ENCODE measurements around the gene CYP2R1.
A peak's percentile ranks its signal among the peaks of the same experiment; 100 is the strongest.
"Not testable (repeated sequence)": the region's sequence is repeated elsewhere in the genome, so short reads cannot be mapped to it uniquely, and the experiment has no call there.

Gene CYP2R1

DNA sequence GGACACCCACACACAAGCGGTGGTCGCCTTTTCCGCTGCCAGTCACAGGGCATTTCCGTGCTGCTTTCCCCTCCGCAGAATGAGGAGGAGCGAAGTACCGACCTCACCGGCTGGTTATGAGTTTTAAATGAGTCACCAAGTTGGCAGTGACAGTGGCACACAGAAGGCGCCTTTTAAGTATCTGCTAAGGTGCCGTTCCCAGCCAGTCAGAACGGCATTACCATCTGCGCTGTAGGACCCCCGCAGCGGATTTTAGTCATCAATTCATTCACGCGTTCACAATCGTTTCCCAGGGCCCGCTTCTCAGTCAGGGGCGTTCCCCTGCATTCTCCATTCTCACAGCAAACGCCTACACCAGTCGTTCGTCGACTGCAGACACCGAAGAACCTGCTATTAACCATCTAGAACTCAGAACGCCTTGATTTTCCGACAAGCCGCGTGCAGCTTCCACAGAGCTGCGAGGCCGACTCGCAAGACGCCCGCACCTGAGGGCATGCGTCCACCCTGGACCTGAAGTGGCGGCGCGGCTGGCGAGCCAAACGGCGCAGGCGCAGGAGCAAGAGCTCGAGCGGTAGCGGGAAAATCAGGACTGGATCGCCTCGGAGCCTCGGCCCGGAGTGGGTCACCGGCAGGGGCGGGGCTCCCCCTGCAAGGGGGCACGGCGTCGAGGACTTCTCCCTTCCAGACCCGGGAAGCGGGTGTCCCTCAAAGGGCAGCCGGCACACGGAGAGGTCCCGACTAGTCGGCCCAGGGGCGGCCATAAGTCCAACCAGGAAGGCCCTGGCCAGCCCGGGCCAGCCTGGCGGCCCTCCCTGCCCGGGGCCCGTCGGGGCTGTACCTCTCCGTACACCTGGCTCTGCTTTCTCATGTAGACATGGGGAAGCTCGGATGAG lies 642 bp downstream of the CYP2R1 start:
- DNase-seq = peak; percentile 87

GRCh38 chr11:14886513-14886912 lies 5.5 kb downstream of the CYP2R1 start:
- no peak for DNase-seq

DNA sequence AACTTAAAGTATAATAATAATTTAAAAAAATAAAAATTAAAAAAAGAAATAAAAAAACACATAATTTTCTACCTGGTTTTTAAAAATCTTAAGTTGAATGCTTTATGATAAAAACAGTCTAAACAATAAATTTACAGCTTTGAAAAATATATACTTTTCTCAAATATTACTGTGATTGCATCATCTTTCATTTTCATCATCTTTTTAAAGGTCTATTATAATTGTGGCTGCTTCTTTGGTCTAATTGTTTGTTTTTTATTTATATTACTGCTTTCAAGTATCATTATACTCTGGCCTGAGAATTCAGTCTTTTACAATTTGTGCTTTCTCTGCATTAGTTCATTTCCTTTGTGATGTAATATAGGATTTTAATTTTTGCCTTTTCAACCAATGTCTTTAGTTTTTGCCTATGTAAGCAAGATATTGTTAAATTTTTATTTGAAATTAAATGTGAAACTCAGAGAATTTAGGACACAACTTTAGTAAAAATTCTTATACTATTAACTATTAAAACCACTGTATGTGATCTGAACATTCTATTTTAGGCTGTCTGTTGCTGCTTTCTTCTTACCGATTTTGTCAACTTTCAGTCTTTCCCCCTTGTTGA lies 7.3 kb downstream of the CYP2R1 start:
- DNase-seq = no peak

GRCh38 chr11:14883683-14884082 lies 8.3 kb downstream of the CYP2R1 start:
- DNase-seq = not testable (repeated sequence)

GRCh38 chr11:14882196-14882595 lies 9.8 kb downstream of the CYP2R1 start:
- DNase-seq = no peak

DNA sequence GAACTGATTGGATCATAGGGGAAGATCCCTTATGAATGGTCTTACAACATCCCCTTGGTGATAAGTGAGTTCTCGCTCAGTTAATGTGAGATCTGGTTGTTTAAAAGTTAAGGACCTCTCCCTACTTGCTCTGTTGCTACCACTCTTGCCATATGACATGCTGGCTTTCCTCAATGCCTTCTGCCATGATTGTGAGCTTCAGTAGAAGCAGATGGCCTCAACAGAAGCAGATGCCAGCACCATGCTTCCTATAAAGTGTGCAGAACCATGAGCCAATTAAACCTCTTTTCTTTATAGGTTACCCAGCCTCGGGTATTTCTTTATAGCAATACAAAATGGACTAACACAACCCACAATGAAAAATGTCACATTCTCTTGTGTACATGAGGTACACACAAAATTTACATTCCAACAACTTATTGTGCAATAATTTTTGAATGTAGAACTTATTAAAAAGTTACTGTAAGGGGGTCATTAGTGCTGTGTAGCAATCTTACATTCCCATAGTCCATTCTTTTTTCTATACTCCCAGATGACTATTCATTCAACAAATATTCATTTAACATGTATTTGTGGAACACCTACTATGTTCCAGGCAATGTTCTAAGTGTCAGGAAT lies 10.3 kb downstream of the CYP2R1 start:
- no peak for DNase-seq

- no peak for DNase-seq
These were observed 16.9 kb downstream of the CYP2R1 start for GRCh38 chr11:14875163-14875562.

DNA sequence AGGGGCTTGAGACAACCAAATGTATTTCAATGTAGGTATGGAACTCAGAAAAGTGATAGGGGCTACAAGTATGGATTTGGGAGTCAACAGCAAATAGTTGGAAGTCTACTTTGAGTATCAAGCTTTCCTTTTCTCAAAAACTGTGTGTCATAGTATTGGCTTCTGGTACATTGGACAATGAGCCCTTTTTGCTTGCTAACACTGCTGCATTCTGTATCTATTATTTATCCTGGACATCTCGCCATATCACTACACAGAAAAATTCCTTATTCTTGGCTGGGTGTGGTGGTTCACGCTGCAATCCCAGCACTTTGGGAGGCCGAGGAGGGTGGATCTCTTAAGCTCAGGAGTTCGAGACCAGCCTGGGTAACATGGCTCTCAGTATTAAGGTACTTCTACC lies 18.4 kb downstream of the CYP2R1 start:
- DNase-seq = no peak

- DNase-seq = no peak
These were observed 20.0 kb downstream of the CYP2R1 start for GRCh38 chr11:14872032-14872431.

DNA sequence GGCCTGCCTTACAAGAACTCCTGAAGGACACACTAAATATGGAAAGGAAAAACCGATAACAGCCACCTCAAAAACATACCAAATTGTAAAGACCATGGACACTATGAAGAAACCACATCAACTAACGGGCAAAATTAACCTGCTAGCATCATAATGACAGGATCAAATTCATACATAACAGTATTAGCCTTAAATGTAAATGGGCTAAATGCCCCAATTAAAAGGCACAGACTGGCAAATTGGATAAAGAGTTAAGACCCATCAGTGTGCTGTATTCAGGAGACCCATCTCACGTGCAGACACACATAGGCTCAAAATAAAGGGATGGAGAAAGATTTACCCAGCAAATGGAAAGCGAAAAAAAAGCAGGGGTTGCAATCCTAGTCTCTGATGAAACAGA lies 28.3 kb downstream of the CYP2R1 start:
- DNase-seq = not testable (repeated sequence)

DNA sequence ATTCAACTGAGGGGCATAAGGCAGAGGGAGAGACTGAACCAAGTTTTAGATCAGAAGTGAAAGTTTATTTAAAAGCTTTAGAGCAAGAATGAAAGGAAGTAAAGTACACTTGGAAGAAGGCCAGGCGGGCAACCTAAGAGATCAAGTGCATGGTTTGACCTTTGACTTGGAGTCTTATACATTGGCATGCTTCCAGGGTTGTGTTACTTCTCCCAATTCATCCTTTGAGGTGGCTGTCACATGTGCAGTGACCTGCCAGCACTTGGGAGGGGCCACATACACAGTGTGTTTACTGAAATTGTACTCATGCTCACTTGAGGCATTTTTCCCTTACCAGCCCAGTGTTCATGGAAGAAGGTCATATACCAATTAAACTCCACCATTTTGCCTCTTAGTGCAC lies 30.4 kb downstream of the CYP2R1 start:
- DNase-seq = no peak

GRCh38 chr11:14860511-14860910 lies 31.5 kb downstream of the CYP2R1 start:
- no peak for DNase-seq

DNA sequence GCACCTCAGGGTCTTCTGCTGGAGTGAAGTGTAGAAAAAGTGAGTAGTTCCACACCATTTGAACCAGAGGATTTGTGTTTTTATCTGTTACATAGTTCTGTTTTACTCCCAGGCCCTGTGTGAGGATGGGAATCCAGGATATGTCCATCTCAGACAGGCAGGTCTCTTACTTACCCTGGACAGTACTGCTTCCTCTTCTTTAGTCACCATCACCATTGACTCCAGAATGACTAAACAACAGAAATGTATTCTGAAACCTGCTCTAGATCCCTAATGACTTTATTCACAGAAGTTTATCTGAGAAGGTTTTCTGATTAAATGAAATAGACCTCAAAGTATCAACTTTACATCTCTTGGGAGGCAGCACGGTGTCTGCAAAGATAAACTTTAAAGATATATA lies 33.6 kb downstream of the CYP2R1 start:
- DNase-seq = no peak

DNA sequence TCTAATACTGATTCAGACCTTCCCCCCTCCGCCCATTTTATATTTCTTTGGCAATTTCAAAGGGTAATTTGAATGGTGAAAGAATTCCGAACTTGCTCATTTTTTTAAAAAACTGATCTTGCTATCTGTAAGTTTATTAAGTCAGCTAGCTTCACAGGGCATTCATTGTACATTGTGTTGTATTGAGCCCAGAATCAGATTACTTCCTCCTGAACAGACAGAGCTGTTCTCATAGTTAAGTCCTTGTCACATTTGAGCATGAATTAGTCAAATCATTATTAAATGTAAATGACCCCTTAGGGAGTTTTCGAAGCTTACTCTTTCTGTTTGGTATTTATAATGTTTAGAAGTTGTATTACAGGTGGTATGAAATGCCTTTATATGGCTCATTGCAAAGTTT lies 34.4 kb downstream of the CYP2R1 start:
- DNase-seq = no peak

GRCh38 chr11:14855890-14856289 lies 36.1 kb downstream of the CYP2R1 start:
- no peak for DNase-seq

DNA sequence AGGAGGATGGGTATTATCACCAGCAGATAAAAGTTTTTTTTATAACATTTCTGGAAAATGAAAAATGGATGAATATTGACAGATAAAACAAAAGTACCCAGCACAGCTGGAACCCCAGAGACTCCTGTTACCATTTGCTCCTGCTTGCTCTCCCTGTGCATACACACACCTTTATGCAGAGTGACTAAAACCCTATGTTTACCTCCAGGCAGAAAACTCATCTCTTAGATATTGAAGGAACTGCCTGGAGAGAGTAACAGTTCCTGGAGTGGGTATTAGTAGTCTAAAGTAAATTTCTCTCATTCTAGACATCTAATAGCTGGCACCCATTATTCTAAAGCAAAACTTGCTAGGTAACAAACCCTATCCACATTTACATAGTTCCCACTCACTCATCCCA lies 38.0 kb downstream of the CYP2R1 start:
- no peak for DNase-seq

DNA sequence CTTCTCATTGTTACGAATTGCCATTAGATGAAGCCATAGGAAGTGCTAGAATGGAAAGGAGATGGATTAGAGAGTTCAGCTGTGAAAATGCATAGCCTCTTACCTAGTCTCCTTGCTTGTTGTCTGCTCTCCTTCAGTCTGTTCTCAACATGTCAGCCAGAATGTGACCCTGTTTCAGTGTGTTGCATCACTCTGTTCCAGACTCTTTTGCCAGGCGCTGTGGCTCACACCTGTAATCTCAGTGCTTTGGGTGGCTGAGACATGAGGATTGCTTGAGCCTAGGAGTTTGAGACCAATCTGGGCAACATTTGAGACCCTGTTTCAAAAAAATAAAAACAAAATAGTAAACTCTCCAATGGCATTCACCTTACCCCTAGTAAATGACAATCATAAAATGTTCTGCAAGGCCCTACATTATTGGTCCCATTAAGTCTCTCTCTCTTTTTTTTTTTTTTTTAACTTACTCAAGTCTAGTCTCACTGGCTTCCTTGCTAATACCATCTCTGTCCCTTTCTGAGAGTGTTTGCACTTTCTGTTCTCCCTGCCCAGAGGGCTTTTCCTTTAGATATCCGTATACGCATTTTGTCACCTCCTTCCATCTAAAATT lies 39.4 kb downstream of the CYP2R1 start:
- no peak for DNase-seq

GRCh38 chr11:14842002-14842401 lies 50.0 kb downstream of the CYP2R1 start:
- DNase-seq = no peak

DNA sequence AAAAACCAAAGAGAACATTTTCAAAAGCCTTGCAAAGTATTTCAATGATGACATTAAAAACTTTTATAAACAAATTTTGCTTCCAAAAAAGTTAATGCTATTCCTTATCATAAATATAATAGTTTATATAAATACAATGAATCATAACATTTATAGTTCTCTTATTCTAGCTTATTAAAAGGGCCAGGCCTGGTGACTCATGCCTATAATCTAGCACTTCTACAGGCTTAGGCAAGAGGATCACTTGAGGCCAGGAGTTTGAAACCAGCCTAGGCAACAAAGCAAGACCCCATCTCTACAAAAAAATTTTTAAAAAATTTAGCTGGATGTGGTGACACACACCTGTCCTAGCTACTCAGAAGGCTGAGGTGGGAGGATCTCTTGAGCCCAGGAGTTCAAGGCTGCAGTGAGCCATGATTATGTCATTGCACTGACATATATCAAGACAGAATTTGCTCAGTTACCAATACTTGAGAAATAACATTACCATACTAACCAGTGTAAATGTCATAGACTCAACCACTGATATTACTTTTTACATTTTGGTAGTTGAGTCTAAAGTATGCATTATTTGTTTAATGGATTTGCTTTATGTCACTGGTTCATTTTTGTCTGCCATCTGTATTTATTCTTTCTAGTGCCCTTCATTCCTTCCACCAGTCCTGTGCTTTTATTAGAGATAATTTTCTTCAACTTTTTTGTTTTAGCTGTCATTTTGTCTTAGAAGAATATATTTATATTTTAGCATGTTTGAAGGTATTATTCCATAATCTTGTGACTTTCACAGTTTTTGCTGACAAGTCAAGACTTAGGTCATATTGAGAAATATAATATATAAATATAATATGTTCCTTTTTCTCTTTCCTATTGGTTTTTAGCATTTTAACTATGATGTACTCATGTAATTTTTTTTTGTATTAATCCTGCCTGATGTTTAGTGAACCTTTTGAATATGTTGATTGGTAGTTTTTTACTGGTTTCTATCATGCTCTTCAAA lies 56.2 kb downstream of the CYP2R1 start:
- no peak for DNase-seq
